Neural progenitor cell (in vitro differentiated cells): ENCODE measurements around the gene NCS1. TPM values are rescaled to one million over a fixed set of nuclear protein-coding genes. Genes with fewer than 3 reads are reported as not detected.

Experiments used
- DNase-seq: peaks from one replicate; pipeline ENCODE4 v3.0.0-alpha.2; 2016; ENCODE audit warnings: low spot score
- H2AFZ ChIP-seq: fragments of 200-600 bp; sonication (generic); replicated peaks from 2 replicates; pipeline ENCODE4 v1.6.1; 2016; ENCODE audit warnings: antibody characterized with exemption
- H3F3A ChIP-seq: fragments of 200-600 bp; sonication (generic); 2 replicates; pipeline ENCODE4 v1.6.1; 2016; ENCODE audit warnings: antibody characterized with exemption, low read depth
- H3K27ac ChIP-seq: fragments of 200-600 bp; sonication (generic); 2 replicates; pipeline ENCODE4 v1.5.1; 2016; ENCODE audit warnings: mild to moderate bottlenecking
- H3K27me3 ChIP-seq: fragments of 200-600 bp; sonication (generic); 2 replicates; pipeline ENCODE4 v1.6.1; 2016; ENCODE audit warnings: mild to moderate bottlenecking, moderate library complexity
- H3K36me3 ChIP-seq: fragments of 200-600 bp; sonication (generic); 2 replicates; pipeline ENCODE4 v1.5.1; 2016
- H3K4me1 ChIP-seq: fragments of 200-600 bp; sonication (generic); 2 replicates; pipeline ENCODE4 v1.6.1; 2016; ENCODE audit warnings: mixed run types
- H3K4me2 ChIP-seq: fragments of 200-600 bp; sonication (generic); 2 replicates; pipeline ENCODE4 v1.6.1; 2016
- H3K4me3 ChIP-seq: fragments of 200-600 bp; sonication (generic); 2 replicates; pipeline ENCODE4 v1.5.1; 2016
- H3K79me2 ChIP-seq: fragments of 200-600 bp; sonication (generic); 2 replicates; pipeline ENCODE4 v1.6.1; 2016; ENCODE audit warnings: low read depth
- H3K9ac ChIP-seq: fragments of 200-600 bp; sonication (generic); 2 replicates; pipeline ENCODE4 v1.6.1; 2016
- H3K9me3 ChIP-seq: fragments of 200-600 bp; sonication (generic); 2 replicates; pipeline ENCODE4 v1.5.1; 2016; ENCODE audit warnings: low read depth
- H4K20me1 ChIP-seq: fragments of 200-600 bp; sonication (generic); 2 replicates; pipeline ENCODE4 v1.6.1; 2016; ENCODE audit warnings: low read depth
- H3K27ac Mint-ChIP-seq: 3 replicates; pipeline ENCODE4 v1.8.0; 2021; ENCODE audit warnings: mixed read lengths
- H3K27me3 Mint-ChIP-seq: 2 replicates; pipeline ENCODE4 v1.8.0; 2022; ENCODE audit warnings: low read depth, mild to moderate bottlenecking, inconsistent platforms, moderate library complexity, mixed read lengths; ENCODE audit not compliant: insufficient read depth
- H3K36me3 Mint-ChIP-seq: 3 replicates; pipeline ENCODE4 v1.8.0; 2021; ENCODE audit warnings: mixed read lengths
- H3K4me1 Mint-ChIP-seq: 3 replicates; pipeline ENCODE4 v1.8.0; 2021; ENCODE audit warnings: mixed read lengths
- H3K4me3 Mint-ChIP-seq: 3 replicates; pipeline ENCODE4 v1.8.0; 2021; ENCODE audit warnings: mild to moderate bottlenecking, moderate library complexity, mixed read lengths
- H3K9me3 Mint-ChIP-seq: 3 replicates; pipeline ENCODE4 v1.8.0; 2020; ENCODE audit warnings: mixed read lengths
- EZH2 ChIP-seq: fragments of 200-600 bp; sonication (generic); IDR thresholded peaks from 2 replicates; pipeline ENCODE4 v1.6.1; 2017; ENCODE audit warnings: antibody characterized with exemption, mild to moderate bottlenecking, moderate library complexity
- EZH2phosphoT487 ChIP-seq: fragments of 200-600 bp; sonication (generic); IDR thresholded peaks from 2 replicates; pipeline ENCODE4 v1.6.1; 2017; ENCODE audit warnings: antibody characterized with exemption
- total RNA-seq: library from RNA; depleted of rRNA; stranded (reverse); fragments of >200 nt; gene quantifications from 2 replicates; pipeline ENCODE4 v1.2.3, GENCODE V29; 2015; ENCODE audit warnings: low replicate concordance
- TF ChIP-seq, protein P1 (sequence below): fragments of 200-600 bp; sonication (generic); IDR thresholded peaks from 2 replicates; pipeline ENCODE4 v1.5.1; 2017; ENCODE audit warnings: antibody characterized with exemption, mild to moderate bottlenecking

NCS1 gene
- total RNA-seq, 1 donor from 2014 or later: 16.0 TPM

DNA sequence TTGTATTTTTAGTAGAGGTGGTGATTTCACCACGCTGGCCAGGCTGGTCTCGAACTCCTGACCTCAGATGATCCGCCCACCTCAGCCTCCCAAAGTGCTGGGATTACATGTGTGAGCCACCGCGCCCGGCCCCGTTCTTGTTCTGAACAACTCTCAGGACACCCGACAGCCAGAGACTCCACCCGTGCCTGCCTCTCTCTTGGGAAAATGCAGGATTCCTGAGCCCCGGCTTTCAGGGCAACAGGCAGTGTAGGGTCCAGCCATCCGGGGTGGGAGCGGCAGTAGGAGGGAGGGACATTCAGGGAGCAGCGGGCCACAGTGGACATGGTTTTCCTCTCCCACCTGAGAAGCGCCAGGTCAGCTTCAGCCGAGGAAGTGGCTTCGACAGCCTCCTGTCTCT, 34.4 kb downstream of the NCS1 start:
- Histone ChIP-seq H3K79me2 (no peaks in the 10 kb centered on the region), H2AFZ (no peak overlapping the region), H3K9me3 (no peaks in the 10 kb centered on the region), H3K4me2 (no peak overlapping the region), H4K20me1 (peaks cover 6% of the 10 kb centered on the region), H3K4me3 (no peak overlapping the region), H3K9ac (no peak overlapping the region), H3K27me3 (no peaks in the 10 kb centered on the region), H3K36me3 (no peaks in the 10 kb centered on the region), H3F3A (no peaks in the 10 kb centered on the region), H3K4me1 (peaks cover 6% of the 10 kb centered on the region), H3K27ac (no peak overlapping the region)
- Mint-ChIP-seq H3K27me3 (peaks cover 6% of the 10 kb centered on the region), H3K4me3 (no peak overlapping the region), H3K27ac (no peak overlapping the region), H3K4me1 (peaks cover 34% of the 10 kb centered on the region), H3K9me3 (no peaks in the 10 kb centered on the region), H3K36me3 (no peaks in the 10 kb centered on the region)
- TF ChIP-seq, protein P1, sequence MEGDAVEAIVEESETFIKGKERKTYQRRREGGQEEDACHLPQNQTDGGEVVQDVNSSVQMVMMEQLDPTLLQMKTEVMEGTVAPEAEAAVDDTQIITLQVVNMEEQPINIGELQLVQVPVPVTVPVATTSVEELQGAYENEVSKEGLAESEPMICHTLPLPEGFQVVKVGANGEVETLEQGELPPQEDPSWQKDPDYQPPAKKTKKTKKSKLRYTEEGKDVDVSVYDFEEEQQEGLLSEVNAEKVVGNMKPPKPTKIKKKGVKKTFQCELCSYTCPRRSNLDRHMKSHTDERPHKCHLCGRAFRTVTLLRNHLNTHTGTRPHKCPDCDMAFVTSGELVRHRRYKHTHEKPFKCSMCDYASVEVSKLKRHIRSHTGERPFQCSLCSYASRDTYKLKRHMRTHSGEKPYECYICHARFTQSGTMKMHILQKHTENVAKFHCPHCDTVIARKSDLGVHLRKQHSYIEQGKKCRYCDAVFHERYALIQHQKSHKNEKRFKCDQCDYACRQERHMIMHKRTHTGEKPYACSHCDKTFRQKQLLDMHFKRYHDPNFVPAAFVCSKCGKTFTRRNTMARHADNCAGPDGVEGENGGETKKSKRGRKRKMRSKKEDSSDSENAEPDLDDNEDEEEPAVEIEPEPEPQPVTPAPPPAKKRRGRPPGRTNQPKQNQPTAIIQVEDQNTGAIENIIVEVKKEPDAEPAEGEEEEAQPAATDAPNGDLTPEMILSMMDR: no peak
- TF ChIP-seq EZH2phosphoT487: no peak
- TF ChIP-seq EZH2: no peak
- DNase-seq: no peak

DNA sequence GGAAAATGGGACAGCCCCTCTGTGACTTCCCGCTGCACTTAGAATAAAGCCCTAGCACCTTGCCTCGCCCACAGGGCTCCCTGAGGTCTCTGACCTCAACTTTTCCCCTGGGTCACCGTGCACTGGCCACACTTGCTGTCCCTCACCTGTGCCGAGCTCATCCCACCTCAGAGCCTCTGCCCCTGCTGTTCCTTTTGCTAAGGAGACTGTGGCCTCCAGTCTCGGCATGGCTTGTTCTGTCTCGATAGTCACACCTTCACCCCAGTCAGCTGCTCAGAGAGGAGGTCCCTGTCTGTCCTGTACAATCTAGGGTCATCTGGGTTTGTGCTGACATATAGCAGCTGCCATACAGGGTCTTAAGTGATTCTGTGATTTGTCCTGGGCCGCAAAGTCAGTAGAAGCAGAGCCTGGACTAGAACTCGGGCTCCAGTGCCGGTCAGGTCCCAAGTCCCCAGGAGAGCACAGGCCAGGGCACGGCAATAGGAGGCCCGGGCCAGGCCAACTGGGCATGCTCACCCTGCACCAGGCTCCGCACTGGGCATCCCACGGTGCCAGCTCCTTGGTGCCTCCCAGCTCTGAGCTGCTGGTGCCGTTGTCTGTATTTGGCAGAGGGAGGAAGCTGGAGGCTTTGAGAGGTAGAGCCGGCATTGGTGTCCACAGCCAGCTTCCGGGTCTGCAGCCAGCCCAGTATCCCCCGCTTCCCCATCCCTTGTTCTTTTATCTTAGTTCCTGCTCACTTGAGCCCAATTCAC, 35.2 kb downstream of the NCS1 start:
- H3K4me2 ChIP-seq: no peak overlapping the region
- no peaks in the 10 kb centered on the region for H3K9me3 Mint-ChIP-seq
- no peaks in the 10 kb centered on the region for H3K36me3 Mint-ChIP-seq
- no peak overlapping the region for H2AFZ ChIP-seq
- peak overlapping the region; percentile 64 for H3K4me3 Mint-ChIP-seq
- peaks cover 34% of the 10 kb centered on the region for H3K4me1 Mint-ChIP-seq
- H3K79me2 ChIP-seq: no peaks in the 10 kb centered on the region
- H3K27ac Mint-ChIP-seq: peak overlapping the region; percentile 81
- H3K27me3 Mint-ChIP-seq: peaks cover 6% of the 10 kb centered on the region
- DNase-seq: no peak
- no peaks in the 10 kb centered on the region for H3K9me3 ChIP-seq
- peaks cover 3% of the 10 kb centered on the region for H4K20me1 ChIP-seq
- H3F3A ChIP-seq: no peaks in the 10 kb centered on the region
- H3K4me1 ChIP-seq: peaks cover 6% of the 10 kb centered on the region
- TF ChIP-seq EZH2phosphoT487: no peak
- no peak overlapping the region for H3K9ac ChIP-seq
- no peak overlapping the region for H3K27ac ChIP-seq
- H3K4me3 ChIP-seq: no peak overlapping the region
- no peaks in the 10 kb centered on the region for H3K27me3 ChIP-seq
- no peaks in the 10 kb centered on the region for H3K36me3 ChIP-seq

DNA sequence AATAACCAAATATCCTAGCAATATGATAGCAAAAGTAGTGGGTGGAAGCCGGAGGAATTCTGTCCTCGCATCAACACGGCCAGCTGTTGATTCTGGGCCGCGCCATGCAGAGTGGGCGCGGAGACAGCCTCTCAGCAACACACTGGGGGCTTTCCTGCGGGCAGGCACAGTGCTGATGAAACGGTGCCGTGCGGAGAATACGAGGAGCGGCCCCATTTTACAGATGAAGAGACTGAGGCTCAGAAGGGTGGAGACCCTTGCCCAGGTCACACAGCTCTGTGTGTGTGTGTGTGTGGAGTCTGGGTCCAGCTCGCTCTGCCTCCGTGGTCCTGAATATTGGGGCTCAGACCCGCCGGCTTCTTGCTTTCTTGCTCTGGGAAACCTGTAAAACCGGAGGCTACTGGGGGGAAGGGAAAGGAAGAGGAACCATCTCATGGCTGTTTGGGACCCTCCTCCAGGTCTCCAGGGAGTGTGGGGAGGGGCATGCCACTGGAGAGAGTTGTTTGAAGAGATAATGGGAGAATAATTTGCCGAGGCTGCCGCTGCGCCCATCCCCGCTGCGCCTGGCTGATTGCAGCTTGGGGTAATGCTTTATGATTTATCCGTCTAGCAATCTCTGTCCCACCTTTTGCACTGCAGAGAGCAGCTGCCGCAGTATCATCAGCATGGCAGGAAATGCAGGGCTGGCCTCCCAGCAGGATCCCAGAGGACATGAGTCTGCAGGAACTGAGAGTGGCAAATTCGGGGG, 36.6 kb downstream of the NCS1 start:
- peaks cover 6% of the 10 kb centered on the region for H3K27me3 Mint-ChIP-seq
- no peaks in the 10 kb centered on the region for H3K36me3 Mint-ChIP-seq
- no peak overlapping the region for H3K27ac ChIP-seq
- H3K27ac Mint-ChIP-seq: peak overlapping the region; percentile 67
- no peaks in the 10 kb centered on the region for H3K9me3 ChIP-seq
- H3K9ac ChIP-seq: no peak overlapping the region
- H3F3A ChIP-seq: peaks cover 5% of the 10 kb centered on the region
- no peak for TF ChIP-seq EZH2
- no peak for DNase-seq
- no peak overlapping the region for H3K4me3 ChIP-seq
- H3K79me2 ChIP-seq: no peaks in the 10 kb centered on the region
- H3K4me2 ChIP-seq: no peak overlapping the region
- H2AFZ ChIP-seq: no peak overlapping the region
- peaks cover 6% of the 10 kb centered on the region for H3K4me1 ChIP-seq
- peaks cover 4% of the 10 kb centered on the region for H4K20me1 ChIP-seq
- peaks cover 38% of the 10 kb centered on the region for H3K4me1 Mint-ChIP-seq
- H3K9me3 Mint-ChIP-seq: no peaks in the 10 kb centered on the region
- H3K27me3 ChIP-seq: no peaks in the 10 kb centered on the region
- no peaks in the 10 kb centered on the region for H3K36me3 ChIP-seq
- H3K4me3 Mint-ChIP-seq: no peak overlapping the region

DNA sequence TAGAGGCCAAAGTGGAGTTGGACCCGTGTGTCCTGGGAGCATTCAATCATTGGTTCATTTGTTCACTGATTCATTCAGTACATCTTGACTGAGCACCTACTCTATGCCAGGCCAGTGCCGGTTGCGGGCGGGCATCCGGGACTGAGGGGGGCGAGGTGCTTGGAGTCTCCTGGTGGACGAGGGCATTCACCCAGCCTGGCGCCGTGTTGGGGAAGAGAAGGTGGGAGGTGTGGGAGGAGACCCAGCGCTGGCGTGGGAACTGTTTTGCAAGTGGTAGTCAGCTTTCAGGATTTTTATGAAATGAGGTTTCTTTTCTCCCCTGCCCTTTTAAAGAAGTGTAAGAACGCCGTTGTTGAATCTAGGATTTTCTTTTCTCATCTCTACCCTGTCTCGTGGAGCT, 37.2 kb downstream of the NCS1 start:
- Mint-ChIP-seq H3K4me3 (no peak overlapping the region), H3K4me1 (peaks cover 44% of the 10 kb centered on the region), H3K27ac (peak overlapping the region; percentile 67), H3K9me3 (no peaks in the 10 kb centered on the region), H3K36me3 (no peaks in the 10 kb centered on the region), H3K27me3 (peaks cover 6% of the 10 kb centered on the region)
- Histone ChIP-seq H3K4me2 (no peak overlapping the region), H3F3A (peaks cover 7% of the 10 kb centered on the region), H3K36me3 (no peaks in the 10 kb centered on the region), H3K9me3 (no peaks in the 10 kb centered on the region), H3K79me2 (no peaks in the 10 kb centered on the region), H3K4me1 (peaks cover 12% of the 10 kb centered on the region), H4K20me1 (peaks cover 10% of the 10 kb centered on the region), H3K27me3 (no peaks in the 10 kb centered on the region), H3K4me3 (no peak overlapping the region), H3K9ac (no peak overlapping the region), H2AFZ (no peak overlapping the region), H3K27ac (no peak overlapping the region)
- DNase-seq: no peak
- TF ChIP-seq EZH2 (no peak), EZH2phosphoT487 (no peak)
- TF ChIP-seq, protein P1: no peak
